NCI-H345 (cell line): ENCODE data around the gene LRCH1.

ENCODE experiments used
- DNase-seq: peaks from one replicate; lab custom pipeline; 2025; lab: John Stamatoyannopoulos, UW

The LRCH1 gene

GRCh38 chr13:46562581-46562980, 9.6 kb downstream of the LRCH1 start:
- no peak for DNase-seq

- no peak for DNase-seq
Measured at GRCh38 chr13:46565808-46566750, 13.1 kb downstream of the LRCH1 start.

DNA sequence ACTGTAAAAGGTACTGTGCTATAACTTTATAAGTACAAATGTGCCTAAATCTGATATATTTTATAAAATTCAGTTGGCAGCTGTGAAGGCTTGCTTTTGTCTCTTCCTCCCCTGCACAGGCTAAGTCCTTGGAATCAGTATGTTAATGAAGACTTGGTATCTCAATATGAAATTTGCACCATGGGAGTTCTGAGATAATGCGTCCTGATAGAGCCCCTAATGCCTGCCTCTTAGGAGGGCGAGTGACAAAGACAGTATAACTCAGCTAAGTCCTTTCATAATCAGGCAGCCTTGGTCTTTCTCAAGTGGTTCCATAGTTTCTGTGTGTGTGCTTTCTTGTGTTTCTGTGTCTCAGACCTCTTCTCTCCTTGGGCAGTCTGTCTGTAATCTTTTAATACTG, 14.7 kb downstream of the LRCH1 start:
- DNase-seq: no peak

DNA sequence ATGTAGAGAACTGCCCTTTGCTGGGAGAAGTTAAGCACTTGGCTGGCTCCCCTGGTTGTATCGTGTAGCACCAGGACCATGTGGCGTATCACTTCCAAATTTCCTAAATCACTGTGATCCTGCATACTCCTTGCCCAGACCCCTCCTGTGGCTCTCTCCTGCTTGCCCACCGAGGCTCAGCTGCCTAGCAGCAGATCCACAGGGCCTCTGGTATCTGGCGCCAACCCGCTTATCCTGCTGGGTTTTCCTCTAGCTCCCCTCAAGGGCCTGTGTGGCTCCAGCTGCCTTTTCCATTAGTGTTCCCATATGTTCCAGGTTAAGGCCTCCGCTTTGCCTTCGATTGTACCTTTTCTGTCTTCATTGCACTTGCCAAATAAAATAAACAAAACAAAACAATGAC, 16.5 kb downstream of the LRCH1 start:
- DNase-seq: no peak

DNA sequence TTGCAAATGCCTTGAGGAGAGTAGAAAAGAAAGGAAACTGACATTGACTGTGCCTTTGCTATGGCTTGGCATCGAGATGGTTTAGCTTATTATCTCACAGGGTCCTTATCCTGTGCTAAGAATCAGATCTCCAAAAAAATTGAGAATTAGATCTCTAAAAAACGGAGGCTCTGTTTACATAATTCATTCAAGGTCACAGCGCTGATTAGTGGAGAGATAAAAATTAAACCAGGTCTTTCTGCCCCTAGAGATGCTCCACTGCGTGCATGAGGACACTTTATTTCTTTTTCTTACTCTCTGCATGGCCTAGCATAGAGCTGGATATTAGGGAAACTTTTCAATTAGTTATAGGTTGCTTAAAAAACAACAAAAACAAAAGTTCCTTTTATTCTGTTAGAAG, 17.3 kb downstream of the LRCH1 start:
- no peak for DNase-seq

DNA sequence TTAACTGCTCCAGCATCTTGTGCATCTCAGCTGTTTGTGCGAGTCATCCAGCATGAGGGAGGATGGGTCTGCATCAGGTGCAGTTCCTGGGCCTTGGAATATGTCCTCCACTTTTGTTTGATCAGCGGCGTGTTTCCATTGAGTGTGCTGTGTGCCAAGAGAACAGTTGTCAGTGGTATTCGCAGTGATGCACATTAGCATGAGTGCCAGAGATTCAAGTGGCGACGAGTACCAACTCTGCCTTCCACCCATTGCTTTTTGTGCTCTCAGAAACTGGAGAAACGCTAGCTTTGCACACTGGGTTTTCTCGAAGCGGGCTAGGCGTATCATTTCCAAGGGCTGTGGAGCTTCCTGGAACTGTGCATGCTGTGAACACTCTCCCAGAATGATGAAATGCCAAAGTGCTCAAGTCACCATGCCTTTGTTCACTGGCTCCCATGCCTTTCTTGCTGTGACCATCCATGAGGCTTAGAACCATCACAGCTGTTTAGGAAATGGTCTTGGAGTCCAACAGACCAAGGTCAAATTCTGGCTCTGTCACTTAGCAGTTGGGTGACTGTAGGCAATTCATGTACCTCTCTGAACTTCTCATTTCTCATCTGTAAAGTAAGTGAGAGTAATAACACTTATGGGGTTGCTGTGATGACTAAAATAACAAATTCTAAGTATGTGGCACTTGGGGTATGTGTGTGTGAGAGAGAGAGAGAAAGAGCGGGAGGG, 18.4 kb downstream of the LRCH1 start:
- peak; percentile 64 for DNase-seq

GRCh38 chr13:46571909-46572595, 19.1 kb downstream of the LRCH1 start:
- DNase-seq: no peak

- no peak for DNase-seq
Measured at GRCh38 chr13:46572752-46573431, 19.9 kb downstream of the LRCH1 start.

DNA sequence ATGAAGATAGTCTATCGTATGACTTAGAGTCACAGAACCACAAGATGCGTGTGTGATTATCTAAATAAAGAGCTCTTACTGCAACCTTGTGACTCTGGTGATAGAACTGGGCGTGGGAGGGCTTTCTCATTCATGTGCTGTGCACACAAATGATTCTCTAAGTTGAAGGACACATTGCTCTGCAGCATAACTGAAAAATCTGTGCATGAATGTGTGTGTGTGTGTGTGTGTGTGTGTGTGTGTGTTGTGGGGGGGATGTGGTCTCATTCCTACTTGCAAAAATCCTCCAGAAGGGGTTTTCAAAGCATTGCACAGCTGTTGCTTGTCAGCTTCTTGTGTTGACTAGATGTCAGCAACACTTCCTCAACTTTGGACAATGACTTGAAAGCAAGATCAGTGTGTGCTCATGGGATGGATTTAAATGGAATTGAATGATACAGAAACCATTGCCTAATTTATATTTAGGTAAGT, 22.4 kb downstream of the LRCH1 start:
- DNase-seq: no peak

DNA sequence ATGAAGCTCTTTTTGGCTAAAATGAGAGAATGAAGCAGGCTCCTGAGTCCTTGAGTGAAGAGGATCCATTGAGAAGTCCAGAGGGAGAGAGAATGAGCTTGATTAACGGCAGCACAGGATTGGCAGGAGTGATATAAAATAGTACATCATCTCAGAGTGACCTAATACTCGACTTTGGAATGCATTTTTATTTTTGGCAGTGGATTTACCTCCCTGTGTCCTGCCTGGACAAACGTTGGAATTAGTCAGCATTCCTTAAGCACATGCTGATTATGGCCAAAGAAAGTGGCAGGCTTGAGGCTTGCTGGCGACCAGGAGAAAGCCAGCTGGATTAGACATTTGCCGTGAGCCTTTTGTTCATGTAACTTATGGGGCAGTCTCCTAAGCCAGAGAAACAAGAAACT, 22.9 kb downstream of the LRCH1 start:
- no peak for DNase-seq

DNA sequence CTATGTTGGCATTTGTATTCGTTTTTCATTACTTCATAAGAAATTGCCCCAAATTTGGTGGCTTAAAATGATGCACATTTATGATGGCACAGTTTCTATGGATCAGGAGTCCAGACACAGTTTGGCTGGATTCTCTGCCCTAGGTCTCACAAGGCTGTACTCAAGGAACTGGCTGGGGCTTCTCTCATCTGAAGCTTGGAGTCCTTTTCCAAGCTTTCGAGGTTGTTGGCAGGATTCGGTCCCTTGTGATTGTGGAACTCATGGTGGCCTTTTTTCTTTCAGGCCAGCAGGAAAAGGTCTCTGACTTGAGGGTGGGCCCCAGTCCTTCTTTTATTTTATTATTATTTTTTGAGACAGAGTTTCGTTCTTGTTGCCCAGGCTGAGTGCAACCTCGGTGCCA, 23.8 kb downstream of the LRCH1 start:
- no peak for DNase-seq

DNA sequence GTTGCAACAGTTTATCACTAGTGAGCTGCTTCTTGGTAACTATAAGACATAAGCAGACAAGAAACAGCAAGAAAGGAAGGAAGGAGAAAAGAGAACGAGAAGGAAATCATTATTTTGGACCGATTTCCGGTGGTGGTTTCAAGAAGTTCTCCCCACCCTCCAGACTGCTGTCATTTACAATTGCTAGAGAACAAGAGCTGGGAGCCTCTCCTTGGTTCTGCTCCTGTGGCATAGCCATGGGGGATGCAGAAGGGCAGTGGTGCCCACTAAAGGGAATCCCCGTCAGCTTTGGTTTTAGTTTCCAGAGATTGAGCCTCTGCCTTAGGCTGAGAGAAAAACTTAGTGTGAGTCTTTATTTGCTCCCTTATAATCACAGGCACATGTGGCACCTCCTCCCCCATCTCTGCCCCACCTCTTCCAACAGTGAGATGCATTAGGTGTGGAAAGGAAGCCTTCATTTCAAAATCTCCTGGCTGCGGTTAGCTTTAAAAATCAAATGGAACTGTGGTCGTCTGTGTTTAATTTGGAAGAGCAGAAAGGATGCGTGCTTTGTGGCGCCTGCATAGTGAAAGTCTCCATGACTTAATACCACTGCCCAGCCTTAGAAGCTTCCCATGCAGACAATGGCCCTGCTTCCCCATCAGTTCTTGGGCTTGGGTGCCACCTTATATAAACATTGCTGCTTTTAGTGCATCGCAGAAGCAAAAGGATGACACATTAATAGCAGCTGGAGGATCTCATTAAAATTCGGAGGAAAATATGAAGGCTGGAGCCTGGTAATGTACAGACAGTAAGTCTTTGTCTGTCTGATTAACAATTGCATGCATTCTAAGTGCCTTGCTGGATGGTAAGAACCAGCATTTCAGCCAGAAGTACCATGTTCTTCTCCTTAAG, 25.0 kb downstream of the LRCH1 start:
- DNase-seq: no peak

DNA sequence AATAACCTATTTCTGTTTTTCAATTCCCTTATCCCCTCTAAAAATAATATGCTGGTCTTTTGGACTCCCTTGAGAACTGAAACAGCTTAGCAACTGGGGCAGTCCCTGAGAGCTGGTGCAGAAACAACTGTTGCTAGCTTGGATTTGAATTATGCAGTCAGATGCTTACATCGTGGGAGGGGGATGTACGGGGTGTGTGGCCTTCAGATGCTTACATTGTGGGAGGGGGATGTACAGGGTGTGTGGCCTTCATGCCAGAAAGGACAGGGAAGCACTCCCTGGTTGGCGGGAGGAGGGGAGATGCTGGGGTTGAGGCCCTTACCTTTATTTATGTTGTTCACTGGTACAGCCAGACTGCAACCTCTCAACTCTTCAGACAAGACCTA, 25.6 kb downstream of the LRCH1 start:
- DNase-seq: no peak

GRCh38 chr13:46580362-46580839, 27.4 kb downstream of the LRCH1 start:
- no peak for DNase-seq

GRCh38 chr13:46582190-46582589, 29.2 kb downstream of the LRCH1 start:
- DNase-seq: no peak

DNA sequence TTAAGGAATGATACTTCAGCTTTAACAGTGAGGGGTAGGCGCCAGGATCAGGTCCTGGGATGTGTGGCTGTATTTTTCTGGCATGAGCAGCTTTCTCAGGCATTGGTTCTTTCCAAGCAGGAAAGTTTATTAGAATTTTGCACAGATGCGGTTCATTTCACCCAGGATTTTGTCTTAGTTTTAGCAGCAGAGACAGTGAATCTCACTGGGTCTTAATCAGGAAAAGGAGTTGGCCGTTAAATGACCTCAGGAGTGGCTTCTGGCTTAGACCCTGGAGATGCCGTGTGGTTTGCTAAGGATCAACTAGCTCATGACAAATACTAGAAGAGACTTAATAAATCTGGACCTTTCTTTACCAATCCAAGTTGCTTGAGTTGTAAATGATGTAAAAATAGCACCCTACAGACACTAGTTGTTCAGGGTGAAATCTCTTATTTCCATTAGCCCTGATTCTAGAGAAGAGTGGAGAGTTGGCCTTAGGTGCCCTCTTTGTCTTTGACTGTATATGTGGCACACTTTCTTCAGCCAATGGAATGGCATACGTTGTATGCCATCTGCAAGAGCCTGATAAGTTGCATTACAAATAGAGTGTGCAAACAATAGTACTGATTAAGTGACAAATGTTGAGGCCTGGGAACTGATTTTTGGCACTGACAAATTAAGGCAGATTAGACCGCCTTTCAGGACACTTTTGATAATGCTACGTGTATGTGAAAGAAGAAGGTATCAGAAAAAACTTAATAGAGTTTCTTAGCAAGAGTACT, 34.0 kb downstream of the LRCH1 start:
- DNase-seq: no peak

DNA sequence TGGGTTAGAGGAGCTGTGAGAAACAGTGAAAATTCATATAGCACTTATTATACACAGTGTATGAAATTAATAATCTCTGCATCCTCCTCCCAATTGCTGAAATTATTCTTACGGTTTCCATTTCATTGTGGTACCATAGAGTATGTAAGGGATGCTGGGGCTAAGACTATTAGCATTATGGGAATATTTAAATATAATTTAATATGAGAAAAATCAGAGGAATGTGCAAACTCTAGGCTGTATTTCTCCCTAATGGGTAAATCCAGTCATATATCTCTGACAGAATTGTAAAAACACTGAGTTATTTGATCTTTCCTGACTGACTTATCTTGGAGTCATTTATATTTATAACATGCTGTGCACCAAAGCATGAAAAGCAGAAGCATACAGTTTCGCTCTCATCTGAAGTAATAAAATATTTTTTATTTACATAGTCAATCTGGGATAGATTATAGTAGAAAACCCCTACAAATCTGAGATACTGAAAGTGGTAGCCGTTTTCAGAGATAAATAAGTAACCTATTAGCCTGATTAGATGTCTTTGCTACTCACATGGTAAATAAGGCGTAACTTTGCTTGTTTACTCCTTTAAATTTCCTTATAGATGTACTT, 34.9 kb downstream of the LRCH1 start:
- DNase-seq: no peak

GRCh38 chr13:46592385-46592784, 39.4 kb downstream of the LRCH1 start:
- DNase-seq: no peak

GRCh38 chr13:46593398-46593797, 40.4 kb downstream of the LRCH1 start:
- DNase-seq: no peak
